Stomach (tissue), 4 donors: ENCODE data around the gene PITPNC1.

Experiments used
- POLR2A ChIP-seq, 4 donors: fragments of 450-650 bp; IDR thresholded peaks; one replicate each; pipeline ENCODE4 v1.6.1; 2016; ENCODE audit warnings: antibody characterized with exemption in 4 of 4, control low read depth in 2 of 4, mild to moderate bottlenecking in 1 of 4, moderate library complexity in 1 of 4
- POLR2AphosphoS5 ChIP-seq, 3 donors: sonication (generic); formaldehyde crosslinking; IDR thresholded peaks; one replicate each; pipeline ENCODE4 v1.6.1; 2016; ENCODE audit warnings: antibody characterized with exemption in 3 of 3
- TF ChIP-seq, protein P1 (sequence below), 7 experiments: fragments of 450-650 bp in 4 of 7; fragments of 200-600 bp in 3 of 7; sonication (generic) in 3 of 7; IDR thresholded peaks; one replicate each; pipeline ENCODE4 v1.5.1; 2016 to 2019; ENCODE audit warnings: antibody characterized with exemption in 7 of 7, control low read depth in 2 of 7, mild to moderate bottlenecking in 1 of 7

DNA sequence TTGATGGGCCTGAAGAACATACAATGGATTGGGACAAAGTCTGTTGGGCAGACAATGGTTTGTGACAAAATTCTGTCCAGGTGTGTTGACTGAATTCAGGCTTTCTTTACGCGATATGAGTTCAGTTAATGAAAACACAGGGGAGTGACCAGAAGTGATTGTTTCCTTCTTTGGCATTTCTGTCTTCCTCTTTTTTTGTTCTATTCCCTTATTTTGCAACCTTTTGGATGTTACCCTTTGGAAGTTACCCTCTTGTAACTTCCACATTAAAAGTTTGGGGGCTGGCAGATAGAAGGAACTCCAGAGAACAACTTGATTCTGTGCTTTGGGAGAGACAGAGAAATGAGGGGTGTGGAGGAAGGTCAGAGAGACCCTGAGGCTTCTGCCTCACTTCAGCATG is 126.7 kb downstream of the PITPNC1 start:
- TF ChIP-seq POLR2AphosphoS5 (IDR thresholded peaks at IDR 0.05) (no peak), POLR2A (IDR thresholded peaks at IDR 0.05) (no peak)
- TF ChIP-seq, protein P1, sequence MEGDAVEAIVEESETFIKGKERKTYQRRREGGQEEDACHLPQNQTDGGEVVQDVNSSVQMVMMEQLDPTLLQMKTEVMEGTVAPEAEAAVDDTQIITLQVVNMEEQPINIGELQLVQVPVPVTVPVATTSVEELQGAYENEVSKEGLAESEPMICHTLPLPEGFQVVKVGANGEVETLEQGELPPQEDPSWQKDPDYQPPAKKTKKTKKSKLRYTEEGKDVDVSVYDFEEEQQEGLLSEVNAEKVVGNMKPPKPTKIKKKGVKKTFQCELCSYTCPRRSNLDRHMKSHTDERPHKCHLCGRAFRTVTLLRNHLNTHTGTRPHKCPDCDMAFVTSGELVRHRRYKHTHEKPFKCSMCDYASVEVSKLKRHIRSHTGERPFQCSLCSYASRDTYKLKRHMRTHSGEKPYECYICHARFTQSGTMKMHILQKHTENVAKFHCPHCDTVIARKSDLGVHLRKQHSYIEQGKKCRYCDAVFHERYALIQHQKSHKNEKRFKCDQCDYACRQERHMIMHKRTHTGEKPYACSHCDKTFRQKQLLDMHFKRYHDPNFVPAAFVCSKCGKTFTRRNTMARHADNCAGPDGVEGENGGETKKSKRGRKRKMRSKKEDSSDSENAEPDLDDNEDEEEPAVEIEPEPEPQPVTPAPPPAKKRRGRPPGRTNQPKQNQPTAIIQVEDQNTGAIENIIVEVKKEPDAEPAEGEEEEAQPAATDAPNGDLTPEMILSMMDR (IDR thresholded peaks at IDR 0.05), result no peak
